Fibroblast of pulmonary artery (primary cell): Measurements from ENCODE around the gene LIMA1.

Experiments used
- DNase-seq: peaks from one replicate; pipeline ENCODE4 v3.0.0-alpha.2; 2010; ENCODE audit warnings: low read depth
- H3K4me3 ChIP-seq: replicated peaks from 2 replicates; pipeline ENCODE4 v1.5.1; 2011; ENCODE audit warnings: low read depth, mild to moderate bottlenecking, control low read depth, low read length, moderate library complexity
- TF ChIP-seq, protein P1 (sequence below): IDR thresholded peaks from 2 replicates; pipeline ENCODE4 v1.5.1; 2011; ENCODE audit warnings: mild to moderate bottlenecking, control low read depth, low read length, inconsistent platforms; ENCODE audit errors: missing control alignments

Gene LIMA1

DNA sequence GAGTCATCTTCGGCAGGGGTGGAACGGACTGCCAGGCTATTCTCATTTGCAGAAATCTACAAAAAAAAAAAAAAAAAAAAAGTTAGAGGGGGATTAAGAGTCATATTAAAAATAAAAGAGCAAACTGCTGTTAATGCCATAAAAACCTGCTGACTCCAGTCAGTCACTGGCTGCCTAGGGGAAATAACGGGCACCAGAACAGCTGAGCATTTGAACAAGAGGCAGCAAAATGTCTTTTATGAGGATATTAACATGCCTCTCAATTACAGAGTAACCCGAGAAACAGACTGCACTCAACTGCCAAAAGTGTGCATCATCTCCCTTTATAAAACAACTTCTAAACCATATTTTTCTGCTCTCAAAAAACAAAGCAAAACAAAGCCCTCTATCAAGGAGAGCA, 87.5 kb downstream of the LIMA1 start:
- no peak for DNase-seq
- H3K4me3 ChIP-seq = no peak overlapping the region
- TF ChIP-seq, protein P1, sequence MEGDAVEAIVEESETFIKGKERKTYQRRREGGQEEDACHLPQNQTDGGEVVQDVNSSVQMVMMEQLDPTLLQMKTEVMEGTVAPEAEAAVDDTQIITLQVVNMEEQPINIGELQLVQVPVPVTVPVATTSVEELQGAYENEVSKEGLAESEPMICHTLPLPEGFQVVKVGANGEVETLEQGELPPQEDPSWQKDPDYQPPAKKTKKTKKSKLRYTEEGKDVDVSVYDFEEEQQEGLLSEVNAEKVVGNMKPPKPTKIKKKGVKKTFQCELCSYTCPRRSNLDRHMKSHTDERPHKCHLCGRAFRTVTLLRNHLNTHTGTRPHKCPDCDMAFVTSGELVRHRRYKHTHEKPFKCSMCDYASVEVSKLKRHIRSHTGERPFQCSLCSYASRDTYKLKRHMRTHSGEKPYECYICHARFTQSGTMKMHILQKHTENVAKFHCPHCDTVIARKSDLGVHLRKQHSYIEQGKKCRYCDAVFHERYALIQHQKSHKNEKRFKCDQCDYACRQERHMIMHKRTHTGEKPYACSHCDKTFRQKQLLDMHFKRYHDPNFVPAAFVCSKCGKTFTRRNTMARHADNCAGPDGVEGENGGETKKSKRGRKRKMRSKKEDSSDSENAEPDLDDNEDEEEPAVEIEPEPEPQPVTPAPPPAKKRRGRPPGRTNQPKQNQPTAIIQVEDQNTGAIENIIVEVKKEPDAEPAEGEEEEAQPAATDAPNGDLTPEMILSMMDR = no peak

DNA sequence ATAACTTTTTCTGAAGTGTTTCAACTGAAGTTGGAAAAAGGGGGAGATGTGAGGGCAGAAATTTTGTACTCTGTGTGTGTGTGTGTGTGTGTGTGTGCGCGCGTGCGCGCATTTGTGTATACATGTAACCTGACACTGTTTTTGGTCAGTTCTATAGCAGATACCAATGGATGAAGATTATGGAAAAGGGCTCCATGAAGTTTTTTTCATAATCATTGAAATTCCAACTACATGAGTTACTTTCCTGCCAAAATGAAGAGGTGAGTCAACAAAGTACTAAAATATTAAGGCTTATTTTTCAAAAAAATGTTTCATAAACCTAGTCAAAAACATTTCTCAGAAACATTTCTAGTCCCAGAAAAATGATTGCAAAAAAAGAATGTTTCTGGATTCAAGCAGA, 90.4 kb downstream of the LIMA1 start:
- peak; percentile 67 for DNase-seq

DNA sequence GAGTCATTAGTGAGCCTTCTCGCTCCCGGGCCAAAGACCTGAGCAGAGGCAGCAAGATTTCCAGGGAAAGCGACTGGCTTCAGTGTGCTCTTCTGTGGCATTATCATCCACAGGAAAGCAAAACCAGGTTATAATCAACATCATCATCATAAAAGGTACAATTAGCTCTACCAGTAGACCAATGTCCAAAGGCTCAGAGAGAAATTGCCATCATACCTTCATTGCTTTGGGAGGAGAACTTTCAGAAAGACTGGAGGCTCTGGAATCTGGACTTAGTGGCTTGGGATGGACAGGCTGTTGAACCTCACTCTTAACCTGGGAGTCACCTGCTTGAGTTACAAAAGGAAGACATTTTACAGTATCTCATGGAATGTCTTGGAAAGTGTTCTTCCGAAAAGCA, 91.1 kb downstream of the LIMA1 start:
- H3K4me3 ChIP-seq = no peak overlapping the region
- no peak for DNase-seq
- TF ChIP-seq, protein P1 = no peak

More for the DNA sequence above, 90.4 kb downstream of the LIMA1 start:
- no peak overlapping the region for H3K4me3 ChIP-seq
- TF ChIP-seq, protein P1 = no peak

DNA sequence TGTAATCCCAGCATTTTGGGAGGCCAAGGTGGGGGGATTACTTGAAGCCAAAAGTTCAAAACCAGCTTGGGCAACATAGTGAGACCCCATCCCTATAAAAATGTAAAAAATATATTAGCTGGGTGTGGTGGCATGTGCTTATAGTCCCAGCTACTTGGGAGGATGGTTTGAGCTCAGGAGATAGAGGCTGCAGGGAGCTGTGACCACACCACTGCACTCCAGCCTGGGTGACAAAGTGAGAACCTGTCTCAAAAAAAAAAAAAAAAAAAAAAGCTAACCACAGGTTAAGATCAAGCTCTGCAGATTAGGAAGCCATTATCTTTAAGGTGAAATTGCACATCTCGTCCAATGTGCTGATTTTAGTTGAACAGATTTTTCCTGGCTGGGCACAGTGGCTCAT, 92.5 kb downstream of the LIMA1 start:
- H3K4me3 ChIP-seq = no peak overlapping the region
- no peak for DNase-seq
- TF ChIP-seq, protein P1 = no peak

DNA sequence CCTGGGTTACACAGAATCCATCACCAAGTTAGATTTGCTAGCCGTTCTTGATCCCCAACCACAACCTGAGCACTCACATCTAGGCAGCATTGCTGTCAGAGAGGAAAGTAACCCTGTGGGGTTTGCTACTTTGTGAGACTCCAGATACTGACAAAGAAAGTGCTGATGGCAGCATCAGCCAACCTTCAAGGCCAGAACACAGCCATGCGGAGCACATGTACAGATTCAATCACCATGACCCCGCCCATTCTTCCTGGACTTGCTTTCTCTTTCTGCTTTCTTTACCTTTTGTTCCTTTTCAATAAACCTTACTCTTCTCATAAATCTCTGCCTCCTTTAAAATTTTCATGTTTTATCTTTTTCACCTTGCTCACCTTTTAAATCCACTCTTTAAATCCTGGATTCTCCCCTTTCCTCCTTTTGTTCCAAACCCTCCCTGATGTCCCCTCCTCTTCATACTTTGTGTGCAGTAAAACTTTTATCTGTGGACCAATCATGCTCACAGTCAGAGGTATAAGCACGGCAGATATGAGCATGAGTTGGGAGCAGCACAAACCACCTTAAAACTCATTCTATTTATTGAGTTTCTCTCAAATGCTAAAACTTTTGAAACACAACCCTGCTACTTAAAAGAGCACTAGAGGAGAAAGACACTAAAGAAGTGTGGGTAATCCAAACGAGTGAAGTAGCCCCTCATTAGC, 94.3 kb downstream of the LIMA1 start:
- no peak for DNase-seq
- TF ChIP-seq, protein P1 = no peak
- no peak overlapping the region for H3K4me3 ChIP-seq

DNA sequence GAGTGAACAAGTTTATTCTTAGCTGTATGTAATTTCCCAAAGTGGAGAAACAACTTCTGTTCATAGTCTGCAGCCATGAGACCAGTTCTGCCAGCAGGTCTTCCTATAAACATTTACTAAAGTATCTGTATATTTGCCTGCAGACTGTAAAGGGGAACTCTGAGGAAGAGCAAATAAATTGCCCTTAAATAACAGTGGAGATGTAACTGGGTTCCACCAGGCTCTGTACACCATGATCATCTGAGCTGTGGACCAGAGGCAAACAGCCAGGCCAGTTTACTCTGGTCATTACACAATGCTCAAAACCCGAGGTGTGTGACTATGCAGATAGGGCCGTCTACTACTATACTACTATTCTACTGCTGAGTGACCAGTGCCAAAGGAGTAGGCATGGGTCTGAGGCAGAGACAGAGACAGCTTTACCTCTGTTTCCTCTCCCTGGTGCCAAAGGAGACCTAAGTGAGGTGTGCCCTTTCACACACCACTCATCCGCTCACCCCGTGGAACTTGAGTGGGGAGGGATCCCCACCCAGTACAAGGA, 95.0 kb downstream of the LIMA1 start:
- H3K4me3 ChIP-seq = no peak overlapping the region
- TF ChIP-seq, protein P1 = no peak
- peak; percentile 61 for DNase-seq
